Fibroblast of lung (primary cell): ENCODE results near the gene GHRL. TPM values are rescaled to one million over a fixed set of nuclear protein-coding genes. Genes with fewer than 3 reads are reported as not detected.

Source experiments
- DNase-seq, 2 donors: peaks; one replicate each; pipeline versions ENCODE4 v3.0.0 to v3.0.0-alpha.2; 2010; ENCODE audit warnings: low read depth in 2 of 2
- H2AFZ ChIP-seq: 2 replicates; pipeline ENCODE4 v1.5.1; 2012; ENCODE audit warnings: low read length, control low read depth, inconsistent platforms
- H3K27ac ChIP-seq: 2 replicates; pipeline ENCODE4 v1.5.1; 2011; ENCODE audit warnings: low read length, control low read depth; ENCODE audit not compliant: insufficient read depth
- H3K27me3 ChIP-seq: 2 replicates; pipeline ENCODE4 v1.5.1; 2011; ENCODE audit warnings: mild to moderate bottlenecking, low read length; ENCODE audit not compliant: control insufficient read depth, insufficient read depth
- H3K36me3 ChIP-seq: 2 replicates; pipeline ENCODE4 v1.5.1; 2011; ENCODE audit warnings: low read length; ENCODE audit not compliant: control insufficient read depth, insufficient read depth
- H3K4me1 ChIP-seq: 2 replicates; pipeline ENCODE4 v1.5.1; 2011; ENCODE audit warnings: low read length; ENCODE audit not compliant: control insufficient read depth, insufficient read depth; ENCODE audit errors: extremely low read depth
- H3K4me2 ChIP-seq: 2 replicates; pipeline ENCODE4 v1.5.1; 2011; ENCODE audit warnings: low read length, control low read depth; ENCODE audit not compliant: insufficient read depth; ENCODE audit errors: extremely low read depth
- H3K4me3 ChIP-seq, 4 experiments: fragments of 200-600 bp in 1 of 4; sonication (generic) in 1 of 4; replicated peaks in 1 of 4; 2 replicates each; pipeline ENCODE4 v1.5.1; 2011 to 2016; ENCODE audit warnings: low read length in 4 of 4, low read depth in 3 of 4, mild to moderate bottlenecking in 3 of 4, control low read depth in 2 of 4, inconsistent platforms in 1 of 4, mixed read lengths in 1 of 4; ENCODE audit not compliant: insufficient read depth in 1 of 4; ENCODE audit errors: control extremely low read depth in 1 of 4
- H3K79me2 ChIP-seq: 2 replicates; pipeline ENCODE4 v1.5.1; 2012; ENCODE audit warnings: mild to moderate bottlenecking, low read length, inconsistent platforms; ENCODE audit not compliant: control insufficient read depth, insufficient read depth
- H3K9ac ChIP-seq: 2 replicates; pipeline ENCODE4 v1.5.1; 2011; ENCODE audit warnings: mild to moderate bottlenecking, low read length, control low read depth; ENCODE audit not compliant: insufficient read depth
- H3K9me3 ChIP-seq: 2 replicates; pipeline ENCODE4 v1.5.1; 2012; ENCODE audit warnings: low read depth, low read length; ENCODE audit not compliant: control insufficient read depth, insufficient read depth
- H4K20me1 ChIP-seq: 2 replicates; pipeline ENCODE4 v1.5.1; 2011; ENCODE audit warnings: low read length; ENCODE audit not compliant: control insufficient read depth, insufficient read depth; ENCODE audit errors: extremely low read depth
- EZH2 ChIP-seq: IDR thresholded peaks from 2 replicates; pipeline ENCODE4 v1.5.1; 2012; ENCODE audit warnings: low read length, control low read depth, mild to moderate bottlenecking; ENCODE audit errors: missing control alignments
- polyA plus RNA-seq, 2 donors: library from polyadenylated mRNA; depleted of rRNA in 1 of 2; stranded (reverse) in 1 of 2; unstranded in 1 of 2; fragments of >200 nt; gene quantifications; 2 replicates each; pipeline ENCODE4 v1.2.1, GENCODE V29; 2011 to 2012; ENCODE audit warnings: missing spikeins in 1 of 2
- total RNA-seq: library from RNA; depleted of rRNA; stranded (reverse); fragments of >200 nt; gene quantifications from 2 replicates; pipeline ENCODE4 v1.2.1, GENCODE V29; 2014
- TF ChIP-seq, protein P1 (sequence below), 2 donors: IDR thresholded peaks in 1 of 2; conservative IDR thresholded peaks in 1 of 2; 1 replicate in 1 of 2; 2 replicates in 1 of 2; pipeline ENCODE4 v1.5.1; 2011 to 2012; ENCODE audit warnings: low read length in 2 of 2, control low read depth in 1 of 2, inconsistent platforms in 1 of 2, low read depth in 1 of 2, mild to moderate bottlenecking in 1 of 2

The GHRL gene
- total and polyA plus RNA-seq, 2 donors (not counting 1 experiment from before 2014, with no cell fraction given): 0.10 TPM; not detected in 1

DNA sequence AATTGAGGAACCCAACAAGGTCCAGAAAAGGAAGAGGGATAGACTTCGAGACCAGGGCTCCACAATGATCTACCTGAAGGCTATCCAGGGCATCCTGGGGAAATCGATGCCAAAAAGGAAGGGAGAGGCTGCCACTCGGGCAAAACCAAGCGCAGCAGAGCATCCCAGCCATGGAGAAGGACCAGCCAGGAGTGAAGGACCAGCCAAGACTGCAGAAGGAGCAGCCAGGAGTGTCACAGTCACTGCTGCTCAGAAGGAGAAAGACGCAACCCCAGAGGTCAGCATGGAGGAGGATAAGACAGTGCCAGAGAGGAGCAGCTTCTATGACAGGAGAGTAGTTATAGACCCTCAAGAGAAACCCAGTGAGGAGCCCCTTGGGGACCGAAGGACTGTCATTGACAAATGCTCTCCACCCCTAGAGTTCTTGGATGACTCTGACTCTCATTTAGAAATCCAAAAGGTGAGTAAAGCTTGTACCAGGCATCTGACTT lies 32.5 kb downstream of the GHRL start:
- Histone ChIP-seq H3K4me1 (no peaks in the 10 kb centered on the region), H3K9me3 (no peaks in the 10 kb centered on the region), H2AFZ (no peak overlapping the region), H3K9ac (no peak overlapping the region), H4K20me1 (no peaks in the 10 kb centered on the region), H3K27ac (no peak overlapping the region), H3K27me3 (no peaks in the 10 kb centered on the region), H3K79me2 (peaks cover 5% of the 10 kb centered on the region), H3K4me2 (no peak overlapping the region), H3K4me3 (no peak overlapping the region), H3K36me3 (peaks cover 6% of the 10 kb centered on the region)
- no peak for TF ChIP-seq EZH2
- TF ChIP-seq, protein P1, sequence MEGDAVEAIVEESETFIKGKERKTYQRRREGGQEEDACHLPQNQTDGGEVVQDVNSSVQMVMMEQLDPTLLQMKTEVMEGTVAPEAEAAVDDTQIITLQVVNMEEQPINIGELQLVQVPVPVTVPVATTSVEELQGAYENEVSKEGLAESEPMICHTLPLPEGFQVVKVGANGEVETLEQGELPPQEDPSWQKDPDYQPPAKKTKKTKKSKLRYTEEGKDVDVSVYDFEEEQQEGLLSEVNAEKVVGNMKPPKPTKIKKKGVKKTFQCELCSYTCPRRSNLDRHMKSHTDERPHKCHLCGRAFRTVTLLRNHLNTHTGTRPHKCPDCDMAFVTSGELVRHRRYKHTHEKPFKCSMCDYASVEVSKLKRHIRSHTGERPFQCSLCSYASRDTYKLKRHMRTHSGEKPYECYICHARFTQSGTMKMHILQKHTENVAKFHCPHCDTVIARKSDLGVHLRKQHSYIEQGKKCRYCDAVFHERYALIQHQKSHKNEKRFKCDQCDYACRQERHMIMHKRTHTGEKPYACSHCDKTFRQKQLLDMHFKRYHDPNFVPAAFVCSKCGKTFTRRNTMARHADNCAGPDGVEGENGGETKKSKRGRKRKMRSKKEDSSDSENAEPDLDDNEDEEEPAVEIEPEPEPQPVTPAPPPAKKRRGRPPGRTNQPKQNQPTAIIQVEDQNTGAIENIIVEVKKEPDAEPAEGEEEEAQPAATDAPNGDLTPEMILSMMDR (conservative IDR thresholded peaks at IDR 0.05 in 1 of 2, IDR thresholded peaks at IDR 0.05 in 1 of 2; ENCODE audit: low read depth in 1 of 2, low read length in 2 of 2): no peak
- DNase-seq: no peak

DNA sequence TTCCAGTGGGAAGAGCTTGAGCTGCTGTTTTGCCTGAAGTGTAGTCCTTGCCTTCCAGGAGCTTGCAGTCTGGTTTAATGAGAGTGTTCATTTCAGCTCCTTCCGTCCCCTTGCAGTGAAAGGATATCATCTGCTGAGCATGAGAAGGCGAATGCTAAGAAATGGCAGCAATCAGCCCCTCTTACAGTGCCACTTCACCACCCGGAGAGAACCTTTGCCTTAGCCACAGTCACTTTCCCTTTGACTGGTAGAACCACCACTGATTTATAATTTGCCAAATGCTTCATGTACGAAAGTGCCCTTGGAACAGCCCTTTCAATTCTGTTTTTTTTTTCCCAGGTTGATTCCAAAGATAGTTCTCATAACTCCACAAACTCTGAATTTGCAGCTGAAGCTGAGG lies 32.9 kb downstream of the GHRL start:
- H2AFZ ChIP-seq: no peak overlapping the region
- H3K9ac ChIP-seq: no peak overlapping the region
- no peak overlapping the region for H3K4me3 ChIP-seq
- H3K4me2 ChIP-seq: no peak overlapping the region
- DNase-seq: no peak
- no peaks in the 10 kb centered on the region for H3K9me3 ChIP-seq
- no peaks in the 10 kb centered on the region for H4K20me1 ChIP-seq
- TF ChIP-seq, protein P1 (conservative IDR thresholded peaks at IDR 0.05 in 1 of 2, IDR thresholded peaks at IDR 0.05 in 1 of 2; ENCODE audit: low read depth in 1 of 2, low read length in 2 of 2): no peak
- TF ChIP-seq EZH2: no peak
- no peak overlapping the region for H3K27ac ChIP-seq
- peaks cover 6% of the 10 kb centered on the region for H3K36me3 ChIP-seq
- H3K4me1 ChIP-seq: no peaks in the 10 kb centered on the region
- no peaks in the 10 kb centered on the region for H3K27me3 ChIP-seq
- peaks cover 5% of the 10 kb centered on the region for H3K79me2 ChIP-seq

DNA sequence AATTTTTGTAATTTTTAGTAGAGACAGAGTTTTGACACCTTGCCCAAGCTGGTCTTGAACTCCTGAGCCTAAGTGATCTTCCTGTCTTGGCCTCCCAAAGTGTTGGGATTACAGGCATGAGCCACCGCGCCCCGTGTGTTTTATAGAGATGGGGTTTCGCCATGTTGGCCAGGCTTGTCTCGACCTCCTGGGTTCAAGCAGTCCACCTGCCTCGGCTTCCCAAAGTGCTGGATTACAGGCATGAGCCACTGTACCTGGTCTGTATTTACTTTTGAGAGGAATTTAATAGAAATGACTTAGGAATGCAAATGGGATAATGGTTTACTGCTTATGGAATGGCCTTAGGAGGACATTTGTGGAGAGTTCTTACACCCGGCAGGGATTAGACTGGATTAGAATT lies 33.7 kb downstream of the GHRL start:
- H4K20me1 ChIP-seq: no peaks in the 10 kb centered on the region
- TF ChIP-seq, protein P1 (conservative IDR thresholded peaks at IDR 0.05 in 1 of 2, IDR thresholded peaks at IDR 0.05 in 1 of 2; ENCODE audit: low read depth in 1 of 2, low read length in 2 of 2): no peak
- TF ChIP-seq EZH2: no peak
- H3K27ac ChIP-seq: no peak overlapping the region

More for the DNA sequence above, 33.7 kb downstream of the GHRL start:
- Histone ChIP-seq H3K27me3 (no peaks in the 10 kb centered on the region), H2AFZ (no peak overlapping the region), H3K4me1 (no peaks in the 10 kb centered on the region), H3K36me3 (peaks cover 6% of the 10 kb centered on the region), H3K9me3 (no peaks in the 10 kb centered on the region), H3K9ac (no peak overlapping the region), H3K4me2 (no peak overlapping the region), H3K79me2 (peaks cover 6% of the 10 kb centered on the region), H3K4me3 (no peak overlapping the region)
- no peak for DNase-seq
